NK-92 treated with Interleukin-12 subunit alpha and Interleukin-12 subunit beta, amount 100 ng/mL, for 24 hours (cell line): ENCODE measurements around the gene TBC1D8B.
"Not testable (repeated sequence)": the region's sequence is repeated elsewhere in the genome, so short reads cannot be mapped to it uniquely, and the experiment has no call there.

Experiments used
- DNase-seq: peaks from one replicate; lab custom pipeline; 2025; lab: John Stamatoyannopoulos, UW

The TBC1D8B gene

DNA sequence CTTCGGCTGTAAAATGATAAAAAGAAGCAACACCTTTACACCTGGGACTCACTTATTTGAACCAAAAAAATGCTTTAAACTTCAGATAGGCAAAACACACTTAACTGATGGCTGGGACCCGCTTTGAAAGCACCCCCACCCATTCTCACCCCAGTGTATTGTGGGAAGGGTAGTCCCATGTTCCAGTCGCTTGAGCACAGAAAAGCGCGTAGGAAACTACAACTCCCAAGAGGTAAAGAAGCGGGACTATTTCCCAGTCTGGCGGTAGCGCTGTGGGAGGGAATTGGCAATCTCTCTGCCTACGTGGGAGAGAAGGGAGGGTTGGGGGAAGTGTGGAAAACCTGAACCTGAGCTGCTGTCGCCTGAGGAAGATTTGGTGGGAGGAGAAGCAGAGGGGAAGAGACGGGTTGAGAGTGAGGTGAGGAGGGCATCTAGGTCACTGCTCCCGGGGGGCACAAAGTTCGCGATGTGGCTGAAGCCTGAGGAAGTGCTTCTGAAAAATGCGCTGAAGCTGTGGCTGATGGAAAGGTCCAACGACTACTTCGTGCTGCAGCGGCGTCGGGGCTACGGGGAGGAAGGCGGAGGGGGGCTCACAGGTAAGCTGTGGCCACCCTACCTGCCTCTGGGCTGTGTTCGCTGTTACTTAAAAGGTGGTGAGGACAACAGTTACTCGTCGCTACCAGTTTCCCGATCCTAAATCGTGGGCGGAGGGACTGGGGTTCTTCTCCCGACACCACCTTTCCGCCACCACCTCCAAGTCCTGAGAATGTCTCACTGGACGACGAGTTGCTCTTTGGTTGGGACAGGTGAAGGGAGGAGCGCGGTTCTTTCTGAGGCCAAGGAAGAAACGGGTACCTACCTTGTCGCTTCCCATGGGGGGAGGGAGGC, at the start of gene TBC1D8B:
TBC1D8B (plus strand) TSS at position 286 of the 888 bp plus-strand sequence; CDS start at position 467, 181 bp downstream.
- DNase-seq, result no peak

- not testable (repeated sequence) for DNase-seq
Observed at GRCh38 chrX:106769288-106769687, 33.2 kb upstream of the TBC1D8B start.

DNA sequence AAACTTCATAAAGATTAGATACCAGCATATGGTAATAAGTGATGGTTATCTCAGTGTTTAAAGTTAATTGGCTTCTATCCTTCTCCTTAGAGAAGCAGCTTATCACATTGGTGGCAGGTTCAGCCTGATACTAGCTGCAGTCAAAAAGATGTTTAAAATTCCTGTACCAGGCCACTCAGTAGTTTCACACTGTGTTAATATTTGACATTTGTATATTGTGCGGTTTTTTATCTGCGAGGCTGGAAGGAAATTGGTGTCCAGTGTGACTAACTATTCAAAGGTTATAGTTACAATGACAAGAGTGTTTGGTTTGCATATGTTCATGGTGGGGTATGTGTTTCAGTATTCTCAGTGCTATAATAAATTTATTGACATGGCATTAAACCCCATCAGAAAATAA, 27.5 kb upstream of the TBC1D8B start:
- no peak for DNase-seq

GRCh38 chrX:106780264-106780663, 22.2 kb upstream of the TBC1D8B start:
- no peak for DNase-seq

DNA sequence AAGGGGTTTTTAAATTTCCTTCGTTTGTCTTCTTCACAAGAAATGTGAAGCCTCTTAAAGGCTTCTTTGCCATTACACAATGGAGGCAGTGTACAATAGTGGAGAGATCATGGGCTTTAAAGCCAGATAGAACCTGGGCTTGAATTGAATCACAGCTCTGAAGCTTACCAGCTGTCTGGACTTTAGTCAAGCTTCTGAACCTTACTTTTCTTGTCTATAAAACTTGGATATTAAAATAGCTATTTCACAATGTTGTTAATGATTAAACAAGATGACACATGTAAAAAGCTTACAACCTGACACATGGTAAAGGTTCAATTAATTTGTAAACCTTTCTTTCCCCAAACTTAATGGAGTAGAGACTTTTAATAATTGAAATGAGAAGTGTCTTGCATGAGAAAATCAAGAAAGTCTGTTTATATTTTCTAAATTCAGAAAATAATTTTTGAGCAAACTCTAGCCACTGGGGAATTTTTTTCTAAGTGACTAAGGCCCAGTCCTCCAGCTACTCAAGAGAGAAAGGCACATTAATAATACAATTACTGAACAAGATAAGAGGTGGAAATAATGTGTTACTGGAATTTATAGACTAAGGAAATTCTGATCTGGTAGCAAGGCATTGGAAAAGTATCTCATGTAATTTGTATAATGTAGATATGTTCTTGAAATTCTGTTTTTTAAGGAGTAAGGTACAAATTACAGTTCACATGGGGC, 21.7 kb upstream of the TBC1D8B start:
- DNase-seq, result no peak

GRCh38 chrX:106783716-106784115, 18.8 kb upstream of the TBC1D8B start:
- no peak for DNase-seq

DNA sequence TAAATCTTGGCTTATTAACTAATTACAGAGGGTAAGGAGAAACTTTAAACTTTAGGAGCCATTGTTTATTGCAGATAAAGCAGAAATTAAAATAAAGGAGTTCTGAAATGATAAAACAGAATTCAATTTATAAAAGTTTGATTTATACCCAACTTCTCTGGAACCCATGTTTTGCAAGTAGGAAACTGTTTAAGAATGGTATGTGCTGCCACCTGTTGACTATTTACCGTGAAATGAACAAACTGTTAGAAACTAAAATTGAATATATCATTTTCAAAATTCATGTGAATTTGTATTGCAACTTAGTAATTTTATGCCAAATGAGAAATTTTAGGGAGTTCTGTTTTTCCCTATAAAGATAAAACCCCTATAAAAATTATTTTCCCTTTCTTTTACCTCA, 11.0 kb upstream of the TBC1D8B start:
- DNase-seq, result no peak

- DNase-seq, result no peak
Observed at GRCh38 chrX:106802063-106802387, 448 bp upstream of the TBC1D8B start.

DNA sequence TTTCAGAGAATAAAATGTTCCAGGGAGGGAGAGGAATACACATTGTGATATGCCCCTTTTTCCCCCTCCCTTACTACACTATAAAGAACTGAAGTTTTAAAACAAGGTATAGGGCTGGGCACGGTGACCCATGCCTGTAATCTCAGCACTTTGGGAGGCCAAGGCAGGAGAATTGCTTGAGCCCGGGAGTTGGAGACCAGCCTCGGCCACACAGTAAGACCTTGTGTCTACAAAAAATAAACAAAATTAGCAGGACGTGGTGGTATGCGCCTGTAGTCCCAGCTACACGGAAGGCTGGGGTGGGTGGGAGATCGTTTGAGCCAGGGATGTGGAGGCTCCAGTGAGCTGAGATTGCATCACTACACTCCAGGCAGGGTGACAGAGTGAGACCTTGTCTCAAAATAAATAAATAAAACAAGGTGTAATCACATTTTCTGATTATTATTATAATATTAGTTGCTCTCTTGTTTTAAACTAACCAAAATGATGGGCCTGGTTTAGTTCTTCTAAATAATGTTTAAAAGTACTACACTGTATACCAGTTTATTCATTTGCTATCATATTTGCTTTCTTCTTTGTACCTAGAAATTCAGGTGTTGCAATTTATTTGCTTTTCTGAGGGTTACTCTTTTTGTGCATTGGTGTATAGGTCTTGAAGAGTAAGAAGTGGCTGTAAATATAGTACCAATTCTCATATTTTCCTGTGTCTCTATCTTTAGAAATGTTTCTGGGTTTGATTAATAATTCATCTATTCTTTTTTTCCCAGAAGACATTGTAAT, 8.8 kb downstream of the TBC1D8B start:
- DNase-seq, result no peak

GRCh38 chrX:106812930-106813329, 10.5 kb downstream of the TBC1D8B start:
- not testable (repeated sequence) for DNase-seq

GRCh38 chrX:106814093-106814492, 11.6 kb downstream of the TBC1D8B start:
- not testable (repeated sequence) for DNase-seq

DNA sequence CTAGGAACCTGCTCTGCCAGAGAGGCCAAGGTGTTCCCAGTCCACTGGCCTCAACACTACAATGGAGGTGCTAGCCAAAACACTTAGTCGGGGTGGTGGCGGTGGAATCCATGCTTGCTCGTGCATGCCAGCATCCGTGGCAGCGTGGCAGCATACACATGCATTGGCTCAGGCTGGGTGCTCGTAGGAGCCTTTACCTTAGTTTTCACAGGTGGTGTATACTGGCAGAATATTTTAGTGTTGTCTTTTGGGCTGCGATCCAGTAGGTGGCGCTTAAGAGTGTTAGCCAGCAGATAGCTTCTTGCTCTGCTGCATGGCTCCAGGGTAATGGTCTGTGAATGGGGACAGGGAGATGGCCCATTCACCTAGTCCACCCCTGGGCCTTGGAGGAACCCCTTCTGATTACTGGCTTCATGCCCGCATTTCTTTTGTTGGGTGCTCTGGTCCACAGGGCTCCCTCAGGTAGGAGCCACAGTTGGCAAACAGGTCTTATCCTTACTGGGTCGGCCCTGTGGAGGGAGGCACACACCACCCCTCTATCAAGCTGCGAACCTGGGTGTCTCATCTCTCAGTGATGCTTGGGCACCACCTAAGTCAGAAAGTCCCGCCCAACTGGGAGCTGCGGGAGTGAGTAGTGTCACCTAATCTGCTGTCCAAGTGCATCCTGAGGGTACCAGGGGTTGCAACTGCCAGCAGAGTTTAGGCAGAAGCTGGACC, 60.7 kb downstream of the TBC1D8B start:
- no peak for DNase-seq

- no peak for DNase-seq
Observed at GRCh38 chrX:106863697-106864096, 61.2 kb downstream of the TBC1D8B start.

- not testable (repeated sequence) for DNase-seq
Observed at GRCh38 chrX:106872796-106873195, 70.3 kb downstream of the TBC1D8B start.

- no peak for DNase-seq
Observed at GRCh38 chrX:106874075-106874474, 71.6 kb downstream of the TBC1D8B start.

DNA sequence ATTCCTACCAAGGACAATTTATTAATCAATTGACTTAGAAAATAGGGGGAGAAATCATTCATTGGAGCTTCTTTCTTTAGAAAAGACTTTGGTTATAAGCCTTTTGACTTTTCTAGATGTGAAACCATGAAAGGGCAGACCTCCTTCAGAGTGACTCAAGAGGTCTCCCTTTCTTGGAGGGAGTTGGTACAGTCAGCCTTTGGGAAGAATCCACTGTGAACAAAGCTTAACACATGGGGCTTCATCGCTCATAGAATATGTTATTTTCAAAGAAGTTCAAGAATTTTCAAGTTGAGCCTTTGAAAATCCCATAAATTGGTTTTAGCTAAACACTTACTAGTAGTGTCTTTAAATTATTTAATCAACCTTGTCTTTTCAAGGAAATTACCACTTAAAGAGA, 72.7 kb downstream of the TBC1D8B start:
- DNase-seq, result no peak

- no peak for DNase-seq
Observed at GRCh38 chrX:106889468-106889867, 87.0 kb downstream of the TBC1D8B start.

DNA sequence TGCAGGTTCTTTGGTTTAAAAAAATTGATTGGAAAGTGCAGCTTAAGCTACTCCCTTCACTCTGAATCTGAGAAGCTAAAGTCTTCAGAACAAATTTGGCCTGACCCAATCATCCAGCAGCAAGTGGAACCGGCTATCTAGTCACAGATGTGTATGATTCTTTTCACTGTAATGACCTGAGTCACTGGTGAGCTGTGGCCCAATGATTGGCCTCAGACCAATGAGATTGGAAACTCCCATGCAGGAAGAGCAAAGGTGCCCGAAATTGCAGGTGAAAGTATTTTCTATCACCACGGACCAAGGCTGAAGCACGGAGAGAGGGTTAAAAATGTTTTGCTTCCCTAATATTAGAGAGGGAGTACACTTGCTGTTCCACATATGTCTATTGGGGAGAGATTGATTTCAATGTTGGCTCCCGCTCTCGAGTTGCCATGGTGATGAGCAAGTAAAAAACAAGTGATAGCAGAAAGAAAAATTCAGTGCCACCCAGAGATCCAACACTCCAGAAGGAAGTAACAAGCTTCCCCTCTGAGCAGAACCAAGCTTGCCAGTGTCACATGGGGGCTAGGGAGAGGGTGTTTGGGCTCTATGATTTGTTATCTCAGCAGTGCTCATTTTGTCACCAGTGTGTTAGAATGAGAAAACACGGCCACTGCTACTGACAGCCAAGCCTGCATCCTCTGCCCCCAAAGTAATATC, 89.4 kb downstream of the TBC1D8B start:
- no peak for DNase-seq

GRCh38 chrX:106894392-106894909, 92.0 kb downstream of the TBC1D8B start:
- DNase-seq, result no peak

DNA sequence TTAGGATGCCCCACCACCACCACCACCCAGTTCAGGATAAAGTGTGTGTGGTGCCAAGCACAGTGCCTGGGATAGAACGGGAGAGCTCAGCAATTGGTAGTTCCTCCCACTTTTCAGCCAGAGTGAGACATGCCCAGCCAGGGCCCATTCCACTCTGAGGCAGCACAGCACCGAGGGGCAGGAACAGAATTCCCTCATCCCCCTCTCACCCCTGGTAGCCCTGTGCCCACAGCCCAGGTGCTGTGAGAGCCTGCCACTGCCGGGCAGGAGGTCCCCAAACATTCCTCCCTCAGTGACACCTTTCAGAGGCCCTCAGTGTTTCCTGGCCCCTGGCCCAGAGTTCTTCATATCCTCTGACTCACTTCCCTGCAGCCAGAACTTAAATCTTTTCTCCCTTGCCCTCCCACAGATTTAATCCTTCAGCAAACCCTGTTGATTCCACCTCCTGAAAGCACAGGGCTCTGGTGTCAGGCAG, 92.5 kb downstream of the TBC1D8B start:
- DNase-seq, result no peak

GRCh38 chrX:106897259-106897658, 94.8 kb downstream of the TBC1D8B start:
- no peak for DNase-seq
